CD14-positive monocyte (primary cell): Measurements from ENCODE around the gene GPRC5A. TPM values are rescaled to one million over a fixed set of nuclear protein-coding genes. Genes with fewer than 3 reads are reported as not detected.

Experiments
- DNase-seq, 3 donors: peaks; one replicate each; pipeline ENCODE4 v3.0.0-alpha.2; 2011 to 2022
- H2AFZ ChIP-seq: 2 replicates; pipeline ENCODE4 v1.6.0; 2012; ENCODE audit warnings: mild to moderate bottlenecking, low read depth, low read length, inconsistent platforms; ENCODE audit not compliant: insufficient read depth, poor library complexity, severe bottlenecking
- H3K27ac ChIP-seq, 2 donors: 1 replicate in 1 of 2; 2 replicates in 1 of 2; pipeline ENCODE4 v1.5.1; 2012 to 2013; ENCODE audit warnings: low read length in 2 of 2, control low read depth in 1 of 2, inconsistent platforms in 1 of 2, low read depth in 1 of 2, mild to moderate bottlenecking in 1 of 2
- H3K27me3 ChIP-seq, 2 donors: one replicate each; pipeline versions ENCODE4 v1.6.0 to v1.6.1; 2011 to 2013; ENCODE audit warnings: low read length in 2 of 2; ENCODE audit not compliant: control insufficient read depth in 2 of 2, insufficient read depth in 2 of 2
- H3K36me3 ChIP-seq, 2 donors: replicated peaks in 1 of 2; 1 replicate in 1 of 2; 2 replicates in 1 of 2; pipeline versions ENCODE4 v1.5.1 to v1.6.1; 2012 to 2013; ENCODE audit warnings: low read length in 2 of 2, control low read depth in 1 of 2, inconsistent platforms in 1 of 2, mild to moderate bottlenecking in 1 of 2; ENCODE audit not compliant: insufficient read depth in 2 of 2, control insufficient read depth in 1 of 2
- H3K4me1 ChIP-seq, 2 donors: 1 replicate in 1 of 2; 2 replicates in 1 of 2; pipeline versions ENCODE4 v1.5.1 to v1.6.1; 2012 to 2013; ENCODE audit warnings: low read length in 2 of 2, control low read depth in 1 of 2, inconsistent platforms in 1 of 2, mild to moderate bottlenecking in 1 of 2, moderate library complexity in 1 of 2; ENCODE audit not compliant: insufficient read depth in 2 of 2, control insufficient read depth in 1 of 2
- H3K4me2 ChIP-seq: replicated peaks from 2 replicates; pipeline ENCODE3; 2012; ENCODE audit warnings: low read length, moderate library complexity, mild to moderate bottlenecking; ENCODE audit not compliant: poor library complexity, severe bottlenecking; ENCODE audit errors: extremely low read depth
- H3K4me3 ChIP-seq, 3 experiments: fragments of 200-600 bp in 1 of 3; sonication (generic) in 1 of 3; replicated peaks in 1 of 3; 1 replicate in 2 of 3; 2 replicates in 1 of 3; pipeline ENCODE4 v1.5.1; 2011 to 2013; ENCODE audit warnings: low read length in 3 of 3, mild to moderate bottlenecking in 3 of 3, control low read depth in 2 of 3, low read depth in 2 of 3, inconsistent platforms in 1 of 3, moderate library complexity in 1 of 3
- H3K79me2 ChIP-seq: 2 replicates; pipeline ENCODE4 v1.6.0; 2012; ENCODE audit warnings: mild to moderate bottlenecking, control low read depth, inconsistent platforms, low read length, moderate library complexity; ENCODE audit not compliant: insufficient read depth
- H3K9ac ChIP-seq: 2 replicates; pipeline ENCODE4 v1.6.0; 2017; ENCODE audit warnings: low read length, mild to moderate bottlenecking; ENCODE audit not compliant: insufficient read depth, poor library complexity, severe bottlenecking
- H3K9me3 ChIP-seq, 2 donors: replicated peaks in 1 of 2; 1 replicate in 1 of 2; 2 replicates in 1 of 2; pipeline versions ENCODE4 v1.5.1 to v1.6.1; 2012 to 2013; ENCODE audit warnings: low read length in 2 of 2, control low read depth in 1 of 2; ENCODE audit not compliant: control insufficient read depth in 1 of 2, insufficient read depth in 1 of 2
- H4K20me1 ChIP-seq: 2 replicates; pipeline ENCODE4 v1.6.0; 2012; ENCODE audit warnings: mild to moderate bottlenecking, low read length, control low read depth, moderate library complexity; ENCODE audit not compliant: insufficient read depth
- H3K27ac Mint-ChIP-seq, 7 donors: one replicate each; pipeline ENCODE4 v1.8.0; 2020; ENCODE audit warnings: mild to moderate bottlenecking in 7 of 7, mixed read lengths in 7 of 7, moderate library complexity in 6 of 7, inconsistent platforms in 2 of 7
- H3K27me3 Mint-ChIP-seq, 3 donors: one replicate each; pipeline ENCODE4 v1.8.0; 2021 to 2022; ENCODE audit warnings: low read depth in 3 of 3, mild to moderate bottlenecking in 3 of 3, mixed read lengths in 3 of 3, moderate library complexity in 3 of 3, inconsistent platforms in 1 of 3
- H3K36me3 Mint-ChIP-seq, 2 donors: one replicate each; pipeline ENCODE4 v1.8.0; 2020; ENCODE audit warnings: mixed read lengths in 2 of 2, inconsistent platforms in 1 of 2, mild to moderate bottlenecking in 1 of 2
- H3K4me1 Mint-ChIP-seq: one replicate; pipeline ENCODE4 v1.8.0; 2020; ENCODE audit warnings: mild to moderate bottlenecking, mixed read lengths
- H3K4me3 Mint-ChIP-seq, 2 donors: one replicate each; pipeline ENCODE4 v1.8.0; 2020; ENCODE audit warnings: mild to moderate bottlenecking in 2 of 2, mixed read lengths in 2 of 2, moderate library complexity in 1 of 2
- H3K9me3 Mint-ChIP-seq, 7 donors: one replicate each; pipeline ENCODE4 v1.8.0; 2020 to 2022; ENCODE audit warnings: mixed read lengths in 7 of 7, mild to moderate bottlenecking in 6 of 7, moderate library complexity in 6 of 7, inconsistent platforms in 2 of 7
- CTCF ChIP-seq: fragments of 200-600 bp; IDR thresholded peaks from one replicate; pipeline ENCODE4 v1.8.0; 2022; ENCODE audit warnings: antibody characterized with exemption, mild to moderate bottlenecking
- WGBS: methylation state at CpG from one replicate; pipeline ENCODE4 v1.1.5; 2013; ENCODE audit warnings: missing lambda C conversion rate; ENCODE audit not compliant: insufficient coverage; 5-methylcytosine and 5-hydroxymethylcytosine counted together
- intact Hi-C, 2 donors: fragments of 100-400 bp; cut with micrococcal nuclease; formaldehyde crosslinking; loops; one replicate each; pipeline versions ENCODE4 v1.15.0 to v1.15.1; 2023
- polyA plus RNA-seq, 3 donors: library from polyadenylated mRNA; depleted of rRNA in 1 of 3; unstranded in 2 of 3; stranded (reverse) in 1 of 3; fragments of 300-500 nt in 2 of 3; fragments of >200 nt in 1 of 3; fragmentation: Illumina TruSeq in 2 of 3; gene quantifications; 1 replicate in 2 of 3; 2 replicates in 1 of 3; pipeline ENCODE4 v1.2.3, GENCODE V29; 2012 to 2021

The GPRC5A gene
- polyA plus RNA-seq, 3 donors, result 0.43 TPM; not detected in 2

- peaks cover 15 to 19% of the 10 kb centered on the region in 2 donors for H3K4me1 ChIP-seq
- no peak overlapping the region for H3K4me3 Mint-ChIP-seq
- no peak overlapping the region for H3K4me3 ChIP-seq
- WGBS, result 100% methylated on average over 1 of the region's 5 CpGs
- H3K27me3 Mint-ChIP-seq, result peaks cover 3 to 9% (median 6%) of the 10 kb centered on the region in 3 donors
- no peak overlapping the region for H3K9ac ChIP-seq
- no peaks in the 10 kb centered on the region for H3K9me3 Mint-ChIP-seq
- H3K79me2 ChIP-seq, result no peaks in the 10 kb centered on the region
- no peaks in the 10 kb centered on the region for H3K9me3 ChIP-seq
- no peak overlapping the region for H3K27ac ChIP-seq
- peaks cover 31% of the 10 kb centered on the region for H3K4me1 Mint-ChIP-seq
- H3K27me3 ChIP-seq, result no peaks in the 10 kb centered on the region
- no peaks in the 10 kb centered on the region for H4K20me1 ChIP-seq
- TF ChIP-seq CTCF, result no peak
- no peak overlapping the region for H2AFZ ChIP-seq
- H3K4me2 ChIP-seq, result no peak overlapping the region
- no peaks in the 10 kb centered on the region for H3K36me3 Mint-ChIP-seq
- intact Hi-C loops, result no loop called here
- no peak for DNase-seq
- H3K36me3 ChIP-seq, result no peaks in the 10 kb centered on the region
- H3K27ac Mint-ChIP-seq, result peak overlapping the region in 1 of 7 donors; percentile 54
Observed at GRCh38 chr12:12907552-12907951, 16.2 kb downstream of the GPRC5A start.

GRCh38 chr12:12908252-12908651, 16.9 kb downstream of the GPRC5A start:
- 91% methylated on average over 12 of the region's 14 CpGs for WGBS
- TF ChIP-seq CTCF, result no peak
- H3K27me3 Mint-ChIP-seq, result peaks cover 3 to 9% (median 6%) of the 10 kb centered on the region in 3 donors
- Histone ChIP-seq H4K20me1 (no peaks in the 10 kb centered on the region), H3K4me1 (peaks cover 15 to 19% of the 10 kb centered on the region in 2 donors), H3K27ac (no peak overlapping the region), H2AFZ (no peak overlapping the region), H3K36me3 (no peaks in the 10 kb centered on the region), H3K4me3 (no peak overlapping the region), H3K9ac (no peak overlapping the region), H3K79me2 (no peaks in the 10 kb centered on the region), H3K9me3 (no peaks in the 10 kb centered on the region), H3K4me2 (no peak overlapping the region), H3K27me3 (no peaks in the 10 kb centered on the region)
- H3K9me3 Mint-ChIP-seq, result no peaks in the 10 kb centered on the region
- no peak for DNase-seq
- H3K27ac Mint-ChIP-seq, result no peak overlapping the region
- intact Hi-C loops, result no loop called here
- peaks cover 34% of the 10 kb centered on the region for H3K4me1 Mint-ChIP-seq
- H3K4me3 Mint-ChIP-seq, result no peak overlapping the region
- no peaks in the 10 kb centered on the region for H3K36me3 Mint-ChIP-seq
